PC-3 (cell line): ENCODE measurements around the gene SPACA1.

ENCODE experiments used
- EZH2phosphoT487 ChIP-seq: fragments of 300-600 bp; sonication (generic); IDR thresholded peaks from 2 replicates; pipeline ENCODE4 v1.6.1; 2018; ENCODE audit warnings: mild to moderate bottlenecking, antibody characterized with exemption, low read length, borderline replicate concordance
- TF ChIP-seq, protein P1 (sequence below): fragments of 300-600 bp; sonication (generic); conservative IDR thresholded peaks from 2 replicates; pipeline ENCODE4 v1.5.1; 2017; ENCODE audit warnings: antibody characterized with exemption, low read depth, mild to moderate bottlenecking, low read length

- TF ChIP-seq, protein P1, sequence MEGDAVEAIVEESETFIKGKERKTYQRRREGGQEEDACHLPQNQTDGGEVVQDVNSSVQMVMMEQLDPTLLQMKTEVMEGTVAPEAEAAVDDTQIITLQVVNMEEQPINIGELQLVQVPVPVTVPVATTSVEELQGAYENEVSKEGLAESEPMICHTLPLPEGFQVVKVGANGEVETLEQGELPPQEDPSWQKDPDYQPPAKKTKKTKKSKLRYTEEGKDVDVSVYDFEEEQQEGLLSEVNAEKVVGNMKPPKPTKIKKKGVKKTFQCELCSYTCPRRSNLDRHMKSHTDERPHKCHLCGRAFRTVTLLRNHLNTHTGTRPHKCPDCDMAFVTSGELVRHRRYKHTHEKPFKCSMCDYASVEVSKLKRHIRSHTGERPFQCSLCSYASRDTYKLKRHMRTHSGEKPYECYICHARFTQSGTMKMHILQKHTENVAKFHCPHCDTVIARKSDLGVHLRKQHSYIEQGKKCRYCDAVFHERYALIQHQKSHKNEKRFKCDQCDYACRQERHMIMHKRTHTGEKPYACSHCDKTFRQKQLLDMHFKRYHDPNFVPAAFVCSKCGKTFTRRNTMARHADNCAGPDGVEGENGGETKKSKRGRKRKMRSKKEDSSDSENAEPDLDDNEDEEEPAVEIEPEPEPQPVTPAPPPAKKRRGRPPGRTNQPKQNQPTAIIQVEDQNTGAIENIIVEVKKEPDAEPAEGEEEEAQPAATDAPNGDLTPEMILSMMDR: no peak
- TF ChIP-seq EZH2phosphoT487: no peak
These were observed 67.7 kb downstream of the SPACA1 start for GRCh38 chr6:88115307-88115706.
